Measurements from ENCODE around the gene NMU. TPM values are rescaled to one million over a fixed set of nuclear protein-coding genes. Genes with fewer than 3 reads are reported as not detected.
A peak's percentile ranks its signal among the peaks of the same experiment; 100 is the strongest.

NMU gene
- total RNA-seq, 5 donors from 2014 or later (not counting 1 experiment from before 2014, with no cell fraction given), result 0.72 to 1.4 (median 0.93) TPM; not detected in 2

GRCh38 chr4:55609393-55609866 is 26.7 kb downstream of the NMU start:
- no peaks in the 10 kb centered on the region for H3K36me3 ChIP-seq (ENCODE audit: control insufficient read depth in 2 of 2, extremely low read depth in 1 of 2, insufficient read depth in 1 of 2, low read length in 1 of 2)
- 39% methylated on average over 3 of the region's 6 CpGs for WGBS (ENCODE audit: insufficient coverage)
- no peaks in the 10 kb centered on the region for H3K9me3 Mint-ChIP-seq
- H3K4me3 Mint-ChIP-seq, result no peak overlapping the region
- no peaks in the 10 kb centered on the region for H3K36me3 Mint-ChIP-seq
- H3K4me1 Mint-ChIP-seq, result peaks cover 5 to 7% (median 7%) of the 10 kb centered on the region in 3 donors
- DNase-seq (no peak), ATAC-seq (replicated peaks in 1 of 4) (peak in 1 of 4 experiments; percentile 19)
- peaks cover 6 to 8% of the 10 kb centered on the region in 2 donors for H3K27me3 Mint-ChIP-seq
- CTCF ChIA-PET, result interaction anchor here in 1 of 2 donors (0.7 kb wide), 1 partner anchor 57 kb away, joined by 4 read pairs; no protein-coding TSS in a partner anchor
- H3K4me1 ChIP-seq (ENCODE audit: control insufficient read depth in 1 of 2, extremely low read depth in 1 of 2, insufficient read depth in 2 of 2, low read length in 2 of 2), result no peaks in the 10 kb centered on the region
- peak overlapping the region in 1 of 2 donors; percentile 50 for H3K27ac Mint-ChIP-seq
- no peaks in the 10 kb centered on the region for H3K9me3 ChIP-seq
- POLR2A ChIA-PET, result no interaction called here
- H3K4me3 ChIP-seq (ENCODE audit: control insufficient read depth in 1 of 2, extremely low read depth in 1 of 2, low read length in 1 of 2), result no peak overlapping the region
- H3K27ac ChIP-seq (ENCODE audit: low read length), result no peak overlapping the region
- H3K27me3 ChIP-seq (replicated peaks in 1 of 2; ENCODE audit: control insufficient read depth in 2 of 2, extremely low read depth in 1 of 2, insufficient read depth in 2 of 2, low read length in 1 of 2), result peaks cover 0 to 4% of the 10 kb centered on the region in 2 experiments

DNA sequence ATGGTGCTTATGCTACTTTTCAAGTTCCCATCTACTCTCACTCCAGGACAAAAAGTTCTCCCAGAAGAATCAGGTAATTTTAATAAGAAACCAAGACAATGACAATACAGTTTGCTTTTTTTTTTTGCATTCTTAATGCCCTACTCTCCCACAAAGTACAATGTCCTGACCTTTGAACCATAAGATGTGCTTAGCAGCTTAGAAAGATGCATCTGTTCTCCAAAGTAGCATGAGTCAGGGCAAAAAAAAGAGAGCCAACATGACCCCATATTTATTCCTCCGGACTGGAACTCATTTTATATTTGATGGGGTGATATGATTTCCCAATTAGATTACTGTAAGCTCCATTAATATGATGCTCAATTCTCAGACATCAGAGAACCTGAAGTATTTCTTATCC is 27.5 kb downstream of the NMU start:
- H3K9me3 Mint-ChIP-seq, result no peaks in the 10 kb centered on the region
- H3K36me3 Mint-ChIP-seq, result no peaks in the 10 kb centered on the region
- ChIA-PET CTCF (interaction anchor here in 1 of 2 donors (0.7 kb wide), 1 partner anchor 58 kb away, joined by 4 read pairs; no protein-coding TSS in a partner anchor), POLR2A (no interaction called here)
- Histone ChIP-seq H3K4me1 (ENCODE audit: control insufficient read depth in 1 of 2, extremely low read depth in 1 of 2, insufficient read depth in 2 of 2, low read length in 2 of 2) (no peaks in the 10 kb centered on the region), H3K9me3 (no peaks in the 10 kb centered on the region), H3K4me3 (ENCODE audit: control insufficient read depth in 1 of 2, extremely low read depth in 1 of 2, low read length in 1 of 2) (no peak overlapping the region), H3K27ac (ENCODE audit: low read length) (no peak overlapping the region), H3K27me3 (replicated peaks in 1 of 2; ENCODE audit: control insufficient read depth in 2 of 2, extremely low read depth in 1 of 2, insufficient read depth in 2 of 2, low read length in 1 of 2) (peaks cover 0 to 4% of the 10 kb centered on the region in 2 experiments), H3K36me3 (ENCODE audit: control insufficient read depth in 2 of 2, extremely low read depth in 1 of 2, insufficient read depth in 1 of 2, low read length in 1 of 2) (no peaks in the 10 kb centered on the region)
- no CpG with 5 or more reads among the region's 1 CpG for WGBS (ENCODE audit: insufficient coverage)
- H3K4me1 Mint-ChIP-seq, result peaks cover 5 to 7% (median 7%) of the 10 kb centered on the region in 3 donors
- no peak for ATAC-seq (replicated peaks in 1 of 4)
- H3K27ac Mint-ChIP-seq, result no peak overlapping the region
- no peak for DNase-seq
- H3K4me3 Mint-ChIP-seq, result no peak overlapping the region
- H3K27me3 Mint-ChIP-seq, result peaks cover 7 to 8% of the 10 kb centered on the region in 2 donors

- no peaks in the 10 kb centered on the region for H3K36me3 Mint-ChIP-seq
- H3K27me3 Mint-ChIP-seq, result peaks cover 8% of the 10 kb centered on the region in 2 donors
- no peak for ATAC-seq (replicated peaks in 1 of 4)
- DNase-seq, result no peak
- H3K36me3 ChIP-seq (ENCODE audit: control insufficient read depth in 2 of 2, extremely low read depth in 1 of 2, insufficient read depth in 1 of 2, low read length in 1 of 2), result no peaks in the 10 kb centered on the region
- no peaks in the 10 kb centered on the region for H3K9me3 Mint-ChIP-seq
- POLR2A ChIA-PET, result no interaction called here
- 92% methylated on average over 5 of the region's 7 CpGs for WGBS (ENCODE audit: insufficient coverage)
- no peak overlapping the region for H3K4me3 ChIP-seq (ENCODE audit: control insufficient read depth in 1 of 2, extremely low read depth in 1 of 2, low read length in 1 of 2)
- H3K27ac Mint-ChIP-seq, result no peak overlapping the region
- H3K9me3 ChIP-seq, result no peaks in the 10 kb centered on the region
- no peak overlapping the region for H3K4me3 Mint-ChIP-seq
- CTCF ChIA-PET, result no interaction called here
- H3K27me3 ChIP-seq (replicated peaks in 1 of 2; ENCODE audit: control insufficient read depth in 2 of 2, extremely low read depth in 1 of 2, insufficient read depth in 2 of 2, low read length in 1 of 2), result peaks cover 0 to 6% of the 10 kb centered on the region in 2 experiments
- peaks cover 5 to 7% (median 7%) of the 10 kb centered on the region in 3 donors for H3K4me1 Mint-ChIP-seq
- no peak overlapping the region for H3K27ac ChIP-seq (ENCODE audit: low read length)
- H3K4me1 ChIP-seq (ENCODE audit: control insufficient read depth in 1 of 2, extremely low read depth in 1 of 2, insufficient read depth in 2 of 2, low read length in 2 of 2), result no peaks in the 10 kb centered on the region
Measured at GRCh38 chr4:55604996-55605395, 31.1 kb downstream of the NMU start.

- no peak for ATAC-seq (replicated peaks in 1 of 4)
- POLR2A ChIA-PET, result no interaction called here
- H3K27ac Mint-ChIP-seq, result no peak overlapping the region
Measured at GRCh38 chr4:55600640-55601039, 35.5 kb downstream of the NMU start.

GRCh38 chr4:55598641-55599040 is 37.5 kb downstream of the NMU start:
- H3K27me3 Mint-ChIP-seq, result peaks cover 2 to 3% of the 10 kb centered on the region in 2 donors
- CTCF ChIA-PET, result interaction anchor here in 1 of 2 donors (0.5 kb wide), 1 partner anchor 236 kb away, joined by 6 read pairs; no protein-coding TSS in a partner anchor

More at GRCh38 chr4:55600640-55601039, 35.5 kb downstream of the NMU start:
- H3K9me3 Mint-ChIP-seq, result peaks cover 0 to 4% (median 0%) of the 10 kb centered on the region in 3 donors
- Histone ChIP-seq H3K27ac (ENCODE audit: low read length) (no peak overlapping the region), H3K27me3 (replicated peaks in 1 of 2; ENCODE audit: control insufficient read depth in 2 of 2, extremely low read depth in 1 of 2, insufficient read depth in 2 of 2, low read length in 1 of 2) (peaks cover 0 to 6% of the 10 kb centered on the region in 2 experiments), H3K4me3 (ENCODE audit: control insufficient read depth in 1 of 2, extremely low read depth in 1 of 2, low read length in 1 of 2) (no peak overlapping the region), H3K4me1 (ENCODE audit: control insufficient read depth in 1 of 2, extremely low read depth in 1 of 2, insufficient read depth in 2 of 2, low read length in 2 of 2) (no peaks in the 10 kb centered on the region), H3K36me3 (ENCODE audit: control insufficient read depth in 2 of 2, extremely low read depth in 1 of 2, insufficient read depth in 1 of 2, low read length in 1 of 2) (no peaks in the 10 kb centered on the region), H3K9me3 (no peaks in the 10 kb centered on the region)
- H3K4me1 Mint-ChIP-seq, result no peaks in the 10 kb centered on the region
- DNase-seq, result no peak
- no peaks in the 10 kb centered on the region for H3K36me3 Mint-ChIP-seq
- no peak overlapping the region for H3K4me3 Mint-ChIP-seq
- CTCF ChIA-PET, result no interaction called here
- peaks cover 8 to 11% of the 10 kb centered on the region in 2 donors for H3K27me3 Mint-ChIP-seq

DNA sequence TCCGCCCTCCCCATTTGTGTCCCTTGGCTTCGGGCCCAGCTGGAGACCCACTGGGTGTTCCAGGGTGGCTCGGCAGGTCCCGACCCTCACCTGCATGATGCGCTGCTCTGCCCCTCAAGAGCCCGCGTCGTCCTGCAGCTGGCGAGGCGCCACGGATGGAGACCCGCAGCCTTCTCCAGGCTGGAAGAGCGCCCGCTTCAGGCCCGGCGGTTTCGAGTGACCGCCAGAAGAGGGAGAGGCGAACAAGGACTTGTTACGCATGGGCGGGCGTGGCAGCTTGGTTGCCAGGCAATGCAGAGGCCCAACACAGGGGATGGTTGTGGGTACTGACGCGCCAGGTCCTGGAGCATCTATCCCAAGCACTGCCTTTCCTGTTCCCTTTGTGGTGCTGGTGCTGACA is 44.1 kb downstream of the NMU start, which contains the start of gene PDCL2:
TSS of gene PDCL2 (minus strand) at position 232 of the 400 bp plus-strand sequence. CDS start at position 96, 136 bp downstream.
- Mint-ChIP-seq H3K27me3 (peaks cover 10 to 12% of the 10 kb centered on the region in 2 donors), H3K27ac (no peak within 1 kb of the TSS), H3K4me3 (no peak within 1 kb of the TSS), H3K36me3 (peaks cover 2% of the 10 kb centered on the region), H3K9me3 (peaks cover 0 to 7% (median 0%) of the 10 kb centered on the region in 3 donors), H3K4me1 (no peaks in the 10 kb centered on the region)
- H3K4me1 ChIP-seq (ENCODE audit: control insufficient read depth in 1 of 2, extremely low read depth in 1 of 2, insufficient read depth in 2 of 2, low read length in 2 of 2), result no peaks in the 10 kb centered on the region
- CTCF ChIA-PET, result no interaction called here
- no peak within 1 kb of the TSS for H3K4me3 ChIP-seq (ENCODE audit: control insufficient read depth in 1 of 2, extremely low read depth in 1 of 2, low read length in 1 of 2)
- POLR2A ChIA-PET, result interaction anchor here in 1 of 2 donors (0.6 kb wide), 1 partner anchor 285 kb away, joined by 5 read pairs; no protein-coding TSS in a partner anchor
- H3K9me3 ChIP-seq, result no peaks in the 10 kb centered on the region
- no peak within 1 kb of the TSS for H3K27ac ChIP-seq (ENCODE audit: low read length)
- DNase-seq, result no peak
- H3K36me3 ChIP-seq (ENCODE audit: control insufficient read depth in 2 of 2, extremely low read depth in 1 of 2, insufficient read depth in 1 of 2, low read length in 1 of 2), result no peaks in the 10 kb centered on the region
- peaks cover 0 to 9% of the 10 kb centered on the region in 2 experiments for H3K27me3 ChIP-seq (replicated peaks in 1 of 2; ENCODE audit: control insufficient read depth in 2 of 2, extremely low read depth in 1 of 2, insufficient read depth in 2 of 2, low read length in 1 of 2)
- ATAC-seq (replicated peaks in 1 of 4), result no peak
- WGBS (ENCODE audit: insufficient coverage), result 94% methylated on average over 22 of the region's 24 CpGs

More at GRCh38 chr4:55598641-55599040, 37.5 kb downstream of the NMU start:
- DNase-seq (no peak), ATAC-seq (replicated peaks in 1 of 4) (no peak)
- POLR2A ChIA-PET, result interaction anchor here in 1 of 2 donors (0.6 kb wide), 1 partner anchor 38 kb away, joined by 7 read pairs; no protein-coding TSS in a partner anchor
- Histone ChIP-seq H3K9me3 (no peaks in the 10 kb centered on the region), H3K4me1 (ENCODE audit: control insufficient read depth in 1 of 2, extremely low read depth in 1 of 2, insufficient read depth in 2 of 2, low read length in 2 of 2) (no peaks in the 10 kb centered on the region), H3K4me3 (ENCODE audit: control insufficient read depth in 1 of 2, extremely low read depth in 1 of 2, low read length in 1 of 2) (no peak overlapping the region), H3K27me3 (replicated peaks in 1 of 2; ENCODE audit: control insufficient read depth in 2 of 2, extremely low read depth in 1 of 2, insufficient read depth in 2 of 2, low read length in 1 of 2) (peaks cover 0 to 2% of the 10 kb centered on the region in 2 experiments), H3K36me3 (ENCODE audit: control insufficient read depth in 2 of 2, extremely low read depth in 1 of 2, insufficient read depth in 1 of 2, low read length in 1 of 2) (no peaks in the 10 kb centered on the region), H3K27ac (ENCODE audit: low read length) (no peak overlapping the region)
- Mint-ChIP-seq H3K4me1 (no peaks in the 10 kb centered on the region), H3K27ac (no peak overlapping the region), H3K9me3 (peaks cover 0 to 4% (median 0%) of the 10 kb centered on the region in 3 donors), H3K36me3 (no peaks in the 10 kb centered on the region), H3K4me3 (no peak overlapping the region)
- WGBS (ENCODE audit: insufficient coverage), result no CpG with 5 or more reads among the region's 2 CpGs
